Endothelial cell of umbilical vein (primary cell): ENCODE data around the gene IMPG2.

Experiments
- CTCF ChIP-seq, 2 donors: IDR thresholded peaks; 1 replicate in 1 of 2; 2 replicates in 1 of 2; pipeline ENCODE4 v1.5.1; 2011; ENCODE audit warnings: low read length in 2 of 2, mild to moderate bottlenecking in 2 of 2, moderate library complexity in 2 of 2, control low read depth in 1 of 2, inconsistent platforms in 1 of 2, low read depth in 1 of 2; ENCODE audit not compliant: insufficient read depth in 1 of 2; ENCODE audit errors: extremely low read depth in 1 of 2
- JUN ChIP-seq: IDR thresholded peaks from 2 replicates; pipeline ENCODE4 v1.6.1; 2011; ENCODE audit warnings: borderline replicate concordance, low read depth; ENCODE audit not compliant: insufficient read length, insufficient read depth
- MAX ChIP-seq: IDR thresholded peaks from 2 replicates; pipeline ENCODE4 v1.6.1; 2011; ENCODE audit not compliant: insufficient read depth, insufficient read length
- MYC ChIP-seq: IDR thresholded peaks from one replicate; pipeline ENCODE4 v1.6.1; 2011; ENCODE audit warnings: mild to moderate bottlenecking, low read depth, low read length
- POLR2A ChIP-seq: IDR thresholded peaks from 2 replicates; pipeline ENCODE4 v1.6.1; 2012; ENCODE audit warnings: low read depth, mild to moderate bottlenecking, control low read depth, low read length
- POLR2AphosphoS5 ChIP-seq: IDR thresholded peaks from 2 replicates; pipeline ENCODE4 v1.6.1; 2012; ENCODE audit warnings: low read depth, mild to moderate bottlenecking, control low read depth, low read length, moderate library complexity; ENCODE audit not compliant: insufficient read depth

- TF ChIP-seq POLR2AphosphoS5, result no peak
- TF ChIP-seq JUN, result no peak
- TF ChIP-seq MAX, result no peak
- TF ChIP-seq CTCF (IDR thresholded peaks at IDR 0.05; ENCODE audit: extremely low read depth in 1 of 2, insufficient read depth in 1 of 2, low read depth in 1 of 2, low read length in 2 of 2), result no peak
- no peak for TF ChIP-seq POLR2A
- no peak for TF ChIP-seq MYC
Measured at GRCh38 chr3:101181801-101182200, 138.6 kb downstream of the IMPG2 start.
